Panc1 (cell line): ENCODE measurements around the gene RIF1.

Source experiments
- CTCF ChIP-seq: fragments of 450-650 bp; IDR thresholded peaks from 2 replicates; pipeline ENCODE4 v1.5.1; 2017; ENCODE audit warnings: mild to moderate bottlenecking
- REST ChIP-seq, 2 experiments: IDR thresholded peaks; 2 replicates each; pipeline ENCODE4 v1.6.1; 2011 to 2012; ENCODE audit warnings: low read depth in 2 of 2, control low read depth in 1 of 2, low read length in 1 of 2, mild to moderate bottlenecking in 1 of 2, moderate library complexity in 1 of 2; ENCODE audit not compliant: insufficient read depth in 1 of 2

- peak; percentile 76 for TF ChIP-seq CTCF
- TF ChIP-seq REST (IDR thresholded peaks at IDR 0.05; ENCODE audit: insufficient read depth in 1 of 2, low read depth in 2 of 2, low read length in 1 of 2) = 0 out of 4 replicates have a peak, but pooled peaks of 1 of the 2 experiments have one; percentile 50
Observed at GRCh38 chr2:151409601-151410484, at the start of gene RIF1.
